Loucy (cell line): Measurements from ENCODE around the gene PIPOX.

Experiments used
- EZH2phosphoT487 ChIP-seq: fragments of 200-600 bp; IDR thresholded peaks from 2 replicates; pipeline ENCODE4 v1.6.1; 2018; ENCODE audit warnings: antibody characterized with exemption, mild to moderate bottlenecking, moderate library complexity, borderline replicate concordance
- TF ChIP-seq, protein P1 (sequence below): fragments of 200-600 bp; sonication (generic); conservative IDR thresholded peaks from 2 replicates; pipeline ENCODE4 v1.5.1; 2014; ENCODE audit warnings: mild to moderate bottlenecking, antibody characterized with exemption, low read length

DNA sequence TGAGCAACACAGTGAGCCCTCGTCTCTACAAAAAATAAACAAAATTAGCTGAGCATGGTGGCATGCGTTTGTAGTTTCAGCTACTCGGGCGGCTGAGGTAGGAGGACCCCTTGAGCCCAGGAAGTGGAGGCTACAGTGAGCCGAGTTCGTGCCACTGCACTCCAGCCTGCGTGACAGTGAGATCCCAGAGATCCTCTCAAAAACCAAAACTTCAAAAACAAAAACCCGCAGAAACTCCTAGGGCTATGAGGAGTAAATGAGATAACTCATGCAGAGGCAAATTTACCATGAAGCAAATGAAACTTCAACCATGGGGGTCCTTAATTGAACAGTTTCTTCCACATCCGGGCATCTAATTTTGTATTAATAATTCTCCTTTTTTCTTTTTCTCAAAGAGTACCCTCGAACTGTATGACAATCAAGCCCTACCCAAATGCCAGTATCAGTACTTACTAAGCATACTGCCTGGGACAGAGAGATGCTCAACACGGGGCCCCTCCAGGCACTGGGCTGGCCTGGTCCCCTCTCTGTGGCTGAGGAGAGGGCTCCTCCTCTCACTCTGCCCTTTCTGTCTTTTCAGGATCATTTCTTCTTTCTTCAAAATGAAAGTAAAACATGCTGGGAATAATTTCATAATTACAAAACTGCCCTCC, 789 bp upstream of the PIPOX start:
- TF ChIP-seq, protein P1, sequence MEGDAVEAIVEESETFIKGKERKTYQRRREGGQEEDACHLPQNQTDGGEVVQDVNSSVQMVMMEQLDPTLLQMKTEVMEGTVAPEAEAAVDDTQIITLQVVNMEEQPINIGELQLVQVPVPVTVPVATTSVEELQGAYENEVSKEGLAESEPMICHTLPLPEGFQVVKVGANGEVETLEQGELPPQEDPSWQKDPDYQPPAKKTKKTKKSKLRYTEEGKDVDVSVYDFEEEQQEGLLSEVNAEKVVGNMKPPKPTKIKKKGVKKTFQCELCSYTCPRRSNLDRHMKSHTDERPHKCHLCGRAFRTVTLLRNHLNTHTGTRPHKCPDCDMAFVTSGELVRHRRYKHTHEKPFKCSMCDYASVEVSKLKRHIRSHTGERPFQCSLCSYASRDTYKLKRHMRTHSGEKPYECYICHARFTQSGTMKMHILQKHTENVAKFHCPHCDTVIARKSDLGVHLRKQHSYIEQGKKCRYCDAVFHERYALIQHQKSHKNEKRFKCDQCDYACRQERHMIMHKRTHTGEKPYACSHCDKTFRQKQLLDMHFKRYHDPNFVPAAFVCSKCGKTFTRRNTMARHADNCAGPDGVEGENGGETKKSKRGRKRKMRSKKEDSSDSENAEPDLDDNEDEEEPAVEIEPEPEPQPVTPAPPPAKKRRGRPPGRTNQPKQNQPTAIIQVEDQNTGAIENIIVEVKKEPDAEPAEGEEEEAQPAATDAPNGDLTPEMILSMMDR = no peak
- no peak for TF ChIP-seq EZH2phosphoT487
